Measurements from ENCODE around the gene CHURC1. TPM values are rescaled to one million over a fixed set of nuclear protein-coding genes. Genes with fewer than 3 reads are reported as not detected.
A peak's percentile ranks its signal among the peaks of the same experiment; 100 is the strongest.

Gene CHURC1
- total RNA-seq, 1 donor from 2014 or later, result 51.6 TPM

GRCh38 chr14:64915797-64916196, 1.5 kb downstream of the CHURC1 start:
- Mint-ChIP-seq H3K4me1 (ENCODE audit: unreplicated experiment) (peaks cover 25% of the 10 kb centered on the region), H3K36me3 (ENCODE audit: unreplicated experiment) (no peaks in the 10 kb centered on the region), H3K9me3 (ENCODE audit: unreplicated experiment) (no peaks in the 10 kb centered on the region), H3K27ac (ENCODE audit: unreplicated experiment) (no peak overlapping the region), H3K27me3 (ENCODE audit: unreplicated experiment) (peaks cover 18% of the 10 kb centered on the region), H3K4me3 (ENCODE audit: unreplicated experiment) (peak overlapping the region; percentile 87)
- no peak for TF ChIP-seq CTCF (IDR thresholded peaks at IDR 0.05)
- DNase-seq (ENCODE audit: extremely low spot score, unreplicated experiment), result no peak

- no peak for TF ChIP-seq CTCF (IDR thresholded peaks at IDR 0.05)
- peaks cover 25% of the 10 kb centered on the region for H3K4me1 Mint-ChIP-seq (ENCODE audit: unreplicated experiment)
- H3K9me3 Mint-ChIP-seq (ENCODE audit: unreplicated experiment), result no peaks in the 10 kb centered on the region
- peaks cover 3% of the 10 kb centered on the region for H3K27me3 Mint-ChIP-seq (ENCODE audit: unreplicated experiment)
- no peak overlapping the region for H3K27ac Mint-ChIP-seq (ENCODE audit: unreplicated experiment)
- H3K4me3 Mint-ChIP-seq (ENCODE audit: unreplicated experiment), result no peak overlapping the region
- no peak for DNase-seq (ENCODE audit: extremely low spot score, unreplicated experiment)
- H3K36me3 Mint-ChIP-seq (ENCODE audit: unreplicated experiment), result no peaks in the 10 kb centered on the region
Measured at GRCh38 chr14:64918216-64918615, 4.0 kb downstream of the CHURC1 start.

- Mint-ChIP-seq H3K9me3 (ENCODE audit: unreplicated experiment) (no peaks in the 10 kb centered on the region), H3K27me3 (ENCODE audit: unreplicated experiment) (no peaks in the 10 kb centered on the region), H3K4me3 (ENCODE audit: unreplicated experiment) (no peak overlapping the region), H3K4me1 (ENCODE audit: unreplicated experiment) (peaks cover 19% of the 10 kb centered on the region), H3K36me3 (ENCODE audit: unreplicated experiment) (peaks cover 5% of the 10 kb centered on the region), H3K27ac (ENCODE audit: unreplicated experiment) (no peak overlapping the region)
- TF ChIP-seq CTCF (IDR thresholded peaks at IDR 0.05), result no peak
- DNase-seq (ENCODE audit: extremely low spot score, unreplicated experiment), result no peak
Measured at GRCh38 chr14:64919215-64919614, 5.0 kb downstream of the CHURC1 start.

GRCh38 chr14:64919618-64920017, 5.4 kb downstream of the CHURC1 start:
- no peak for TF ChIP-seq CTCF (IDR thresholded peaks at IDR 0.05)
- no peak overlapping the region for H3K4me3 Mint-ChIP-seq (ENCODE audit: unreplicated experiment)
- H3K27ac Mint-ChIP-seq (ENCODE audit: unreplicated experiment), result no peak overlapping the region
- H3K36me3 Mint-ChIP-seq (ENCODE audit: unreplicated experiment), result peaks cover 5% of the 10 kb centered on the region
- no peaks in the 10 kb centered on the region for H3K9me3 Mint-ChIP-seq (ENCODE audit: unreplicated experiment)
- peaks cover 19% of the 10 kb centered on the region for H3K4me1 Mint-ChIP-seq (ENCODE audit: unreplicated experiment)
- no peaks in the 10 kb centered on the region for H3K27me3 Mint-ChIP-seq (ENCODE audit: unreplicated experiment)
- no peak for DNase-seq (ENCODE audit: extremely low spot score, unreplicated experiment)

- Mint-ChIP-seq H3K27ac (ENCODE audit: unreplicated experiment) (no peak overlapping the region), H3K4me1 (ENCODE audit: unreplicated experiment) (peaks cover 13% of the 10 kb centered on the region), H3K36me3 (ENCODE audit: unreplicated experiment) (peaks cover 5% of the 10 kb centered on the region), H3K4me3 (ENCODE audit: unreplicated experiment) (no peak overlapping the region), H3K9me3 (ENCODE audit: unreplicated experiment) (no peaks in the 10 kb centered on the region), H3K27me3 (ENCODE audit: unreplicated experiment) (no peaks in the 10 kb centered on the region)
- no peak for TF ChIP-seq CTCF (IDR thresholded peaks at IDR 0.05)
- DNase-seq (ENCODE audit: extremely low spot score, unreplicated experiment), result no peak
Measured at GRCh38 chr14:64920465-64920864, 6.2 kb downstream of the CHURC1 start.
